MM.1S (cell line): Measurements from ENCODE around the gene DDX21.

Experiments
- CTCF ChIP-seq: fragments of 300-600 bp; sonication (generic); IDR thresholded peaks from 2 replicates; pipeline ENCODE4 v1.5.1; 2016; ENCODE audit warnings: antibody characterized with exemption, low read length, mixed read lengths
- EZH2 ChIP-seq: fragments of 300-600 bp; sonication (generic); optimal IDR thresholded peaks from 2 replicates; pipeline ENCODE3; 2017; ENCODE audit warnings: low read depth, mild to moderate bottlenecking, antibody characterized with exemption, low read length, mixed read lengths

DNA sequence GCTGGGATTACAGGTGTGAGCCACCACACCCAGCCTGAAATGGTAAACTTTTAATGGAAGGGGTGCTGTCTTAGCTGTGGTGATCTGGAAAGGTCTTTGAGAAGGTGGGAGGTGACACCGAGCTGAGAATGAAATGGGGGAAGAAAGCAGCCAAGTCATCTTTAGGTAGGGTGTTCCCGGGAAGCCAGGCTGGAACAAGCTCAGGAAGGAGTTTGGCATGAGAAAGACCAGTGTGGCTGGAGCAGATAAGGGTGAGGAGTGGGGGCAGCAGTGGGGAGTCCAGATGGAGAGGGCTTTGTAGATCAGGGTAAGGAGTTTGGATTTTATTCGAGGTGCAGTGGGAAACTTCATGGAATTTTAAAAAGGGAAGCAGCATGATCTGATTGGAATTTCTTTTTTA, 62.6 kb downstream of the DDX21 start:
- TF ChIP-seq CTCF (no peak), EZH2 (no peak)
